T-helper 17 cell (primary cell): ENCODE results near the gene TPRN. TPM values are rescaled to one million over a fixed set of nuclear protein-coding genes. Genes with fewer than 3 reads are reported as not detected.

Experiments
- ATAC-seq: fragments of 150-1000 bp; cut with Tn5 transposase; 2 replicates; pipeline ENCODE4 v1.10.0; 2021; ENCODE audit warnings: mild to moderate bottlenecking, moderate library complexity
- DNase-seq, 3 donors: peaks; one replicate each; pipeline versions ENCODE4 v3.0.0 to v3.0.0-alpha.2; 2020 to 2021
- H3K9me3 ChIP-seq: one replicate; pipeline ENCODE4 v1.7.0; 2013; ENCODE audit warnings: low read length, mild to moderate bottlenecking; ENCODE audit not compliant: control insufficient read depth, poor library complexity, severe bottlenecking
- H3K27ac Mint-ChIP-seq: one replicate; pipeline ENCODE4 v1.8.0; 2022; ENCODE audit warnings: mild to moderate bottlenecking, moderate library complexity, mixed read lengths
- H3K27me3 Mint-ChIP-seq: one replicate; pipeline ENCODE4 v1.8.0; 2022; ENCODE audit warnings: mixed read lengths
- H3K36me3 Mint-ChIP-seq: one replicate; pipeline ENCODE4 v1.8.0; 2022; ENCODE audit warnings: low read depth, mixed read lengths
- H3K4me1 Mint-ChIP-seq: one replicate; pipeline ENCODE4 v1.8.0; 2022; ENCODE audit warnings: mild to moderate bottlenecking, mixed read lengths
- H3K4me3 Mint-ChIP-seq: one replicate; pipeline ENCODE4 v1.8.0; 2022; ENCODE audit warnings: mild to moderate bottlenecking, moderate library complexity, mixed read lengths
- total RNA-seq, 4 donors: library from RNA in 2 of 4; stranded (reverse) in 2 of 4; gene quantifications; one replicate each; pipeline ENCODE4 v1.2.3 and lab custom pipeline; 2022 to 2026

Gene TPRN
- total RNA-seq, 2 donors from 2014 or later = 5.7 to 6.3 TPM

GRCh38 chr9:137160054-137160425, 40.5 kb downstream of the TPRN start:
- Mint-ChIP-seq H3K27me3 (peaks cover 46% of the 10 kb centered on the region), H3K4me1 (peaks cover 17% of the 10 kb centered on the region), H3K36me3 (peaks cover 2% of the 10 kb centered on the region), H3K4me3 (no peak overlapping the region), H3K27ac (no peak overlapping the region)
- DNase-seq (no peak), ATAC-seq (no peak)
- H3K9me3 ChIP-seq = no peaks in the 10 kb centered on the region

- H3K27me3 Mint-ChIP-seq = peaks cover 47% of the 10 kb centered on the region
Measured at GRCh38 chr9:137159105-137160053, 41.2 kb downstream of the TPRN start.

GRCh38 chr9:137158625-137159024, 41.9 kb downstream of the TPRN start:
- DNase-seq (no peak), ATAC-seq (no peak)
- no peaks in the 10 kb centered on the region for H3K9me3 ChIP-seq
- peaks cover 17% of the 10 kb centered on the region for H3K4me1 Mint-ChIP-seq
- peaks cover 2% of the 10 kb centered on the region for H3K36me3 Mint-ChIP-seq
- H3K27me3 Mint-ChIP-seq = peaks cover 44% of the 10 kb centered on the region
- H3K4me3 Mint-ChIP-seq = no peak overlapping the region
- no peak overlapping the region for H3K27ac Mint-ChIP-seq

More at GRCh38 chr9:137159105-137160053, 41.2 kb downstream of the TPRN start:
- ATAC-seq = no peak
- Mint-ChIP-seq H3K27ac (no peak overlapping the region), H3K36me3 (peaks cover 2% of the 10 kb centered on the region), H3K4me3 (no peak overlapping the region), H3K4me1 (peaks cover 17% of the 10 kb centered on the region)
- DNase-seq = no peak
- no peaks in the 10 kb centered on the region for H3K9me3 ChIP-seq

GRCh38 chr9:137157618-137158415, 42.7 kb downstream of the TPRN start:
- peaks cover 15% of the 10 kb centered on the region for H3K4me1 Mint-ChIP-seq
- no peak for DNase-seq
- H3K36me3 Mint-ChIP-seq = peaks cover 2% of the 10 kb centered on the region
- ATAC-seq = no peak
- peaks cover 44% of the 10 kb centered on the region for H3K27me3 Mint-ChIP-seq
- no peak overlapping the region for H3K27ac Mint-ChIP-seq
- no peaks in the 10 kb centered on the region for H3K9me3 ChIP-seq
- peak overlapping the region; percentile 33 for H3K4me3 Mint-ChIP-seq

GRCh38 chr9:137156567-137157375, 43.8 kb downstream of the TPRN start:
- Mint-ChIP-seq H3K4me1 (peaks cover 15% of the 10 kb centered on the region), H3K27me3 (peaks cover 44% of the 10 kb centered on the region), H3K4me3 (peak overlapping the region; percentile 64), H3K36me3 (peaks cover 2% of the 10 kb centered on the region), H3K27ac (no peak overlapping the region)
- DNase-seq (peak; percentile 32 to 53 (median 46)), ATAC-seq (peak; percentile 79)
- no peaks in the 10 kb centered on the region for H3K9me3 ChIP-seq

GRCh38 chr9:137152844-137153405, 47.6 kb downstream of the TPRN start:
- no peaks in the 10 kb centered on the region for H3K9me3 ChIP-seq
- Mint-ChIP-seq H3K4me1 (peaks cover 4% of the 10 kb centered on the region), H3K27me3 (peaks cover 22% of the 10 kb centered on the region), H3K4me3 (no peak overlapping the region), H3K27ac (no peak overlapping the region), H3K36me3 (no peaks in the 10 kb centered on the region)
- ATAC-seq (no peak), DNase-seq (no peak)

- DNase-seq (no peak), ATAC-seq (peak; percentile 37)
- H3K9me3 ChIP-seq = no peaks in the 10 kb centered on the region
- Mint-ChIP-seq H3K27me3 (peaks cover 19% of the 10 kb centered on the region), H3K36me3 (no peaks in the 10 kb centered on the region), H3K27ac (peak overlapping the region; percentile 67), H3K4me3 (no peak overlapping the region), H3K4me1 (no peaks in the 10 kb centered on the region)
Measured at GRCh38 chr9:137150617-137151457, 49.7 kb downstream of the TPRN start.

- Mint-ChIP-seq H3K36me3 (no peaks in the 10 kb centered on the region), H3K4me3 (no peak overlapping the region), H3K4me1 (no peaks in the 10 kb centered on the region), H3K27me3 (peaks cover 11% of the 10 kb centered on the region), H3K27ac (no peak overlapping the region)
- H3K9me3 ChIP-seq = no peaks in the 10 kb centered on the region
- ATAC-seq (no peak), DNase-seq (no peak)
Measured at GRCh38 chr9:137149942-137150616, 50.5 kb downstream of the TPRN start.

- ATAC-seq (no peak), DNase-seq (no peak)
- H3K27ac Mint-ChIP-seq = no peak overlapping the region
- no peaks in the 10 kb centered on the region for H3K9me3 ChIP-seq
- no peaks in the 10 kb centered on the region for H3K36me3 Mint-ChIP-seq
- H3K4me3 Mint-ChIP-seq = no peak overlapping the region
- H3K4me1 Mint-ChIP-seq = no peaks in the 10 kb centered on the region
- H3K27me3 Mint-ChIP-seq = peaks cover 5% of the 10 kb centered on the region
Measured at GRCh38 chr9:137149363-137149762, 51.2 kb downstream of the TPRN start.

GRCh38 chr9:137148661-137149060, 51.9 kb downstream of the TPRN start:
- peaks cover 11% of the 10 kb centered on the region for H3K27me3 Mint-ChIP-seq
- DNase-seq (no peak), ATAC-seq (no peak)
- no peaks in the 10 kb centered on the region for H3K9me3 ChIP-seq
- no peaks in the 10 kb centered on the region for H3K4me1 Mint-ChIP-seq
- H3K36me3 Mint-ChIP-seq = no peaks in the 10 kb centered on the region
- no peak overlapping the region for H3K27ac Mint-ChIP-seq
- H3K4me3 Mint-ChIP-seq = no peak overlapping the region

GRCh38 chr9:137148242-137148641, 52.3 kb downstream of the TPRN start:
- Mint-ChIP-seq H3K4me1 (no peaks in the 10 kb centered on the region), H3K4me3 (no peak overlapping the region), H3K27ac (no peak overlapping the region), H3K36me3 (no peaks in the 10 kb centered on the region), H3K27me3 (peaks cover 15% of the 10 kb centered on the region)
- DNase-seq = no peak
- no peaks in the 10 kb centered on the region for H3K9me3 ChIP-seq
- no peak for ATAC-seq
